OCI-LY1 (cell line): ENCODE measurements around the gene TTYH3.
"Not testable (repeated sequence)": the region's sequence is repeated elsewhere in the genome, so short reads cannot be mapped to it uniquely, and the experiment has no call there.

Source experiments
- H2AFZ ChIP-seq: fragments of 200-600 bp; sonication (generic), shearing (Covaris generic); 2 replicates; pipeline ENCODE4 v1.6.0; 2014; ENCODE audit warnings: antibody characterized with exemption, mild to moderate bottlenecking, low read length
- H3F3A ChIP-seq: fragments of 200-600 bp; sonication (generic), shearing (Covaris generic); 2 replicates; pipeline ENCODE4 v1.6.0; 2014; ENCODE audit warnings: mild to moderate bottlenecking, antibody characterized with exemption, low read length, moderate library complexity; ENCODE audit not compliant: insufficient read depth
- H3K27ac ChIP-seq: fragments of 200-600 bp; sonication (generic); 2 replicates; pipeline ENCODE4 v1.5.1; 2014; ENCODE audit warnings: low read length, mixed run types, mild to moderate bottlenecking, low read depth; ENCODE audit not compliant: poor library complexity, severe bottlenecking
- H3K27me3 ChIP-seq: fragments of 200-600 bp; sonication (generic); 2 replicates; pipeline ENCODE4 v1.6.0; 2014; ENCODE audit warnings: antibody characterized with exemption, mild to moderate bottlenecking, low read length, moderate library complexity; ENCODE audit not compliant: insufficient read depth
- H3K36me3 ChIP-seq: fragments of 200-600 bp; sonication (generic); 2 replicates; pipeline ENCODE4 v1.6.1; 2014; ENCODE audit warnings: mild to moderate bottlenecking, antibody characterized with exemption, low read length, moderate library complexity, mixed read lengths; ENCODE audit not compliant: insufficient read depth
- H3K4me1 ChIP-seq: fragments of 200-600 bp; sonication (generic); 2 replicates; pipeline ENCODE4 v1.5.1; 2014; ENCODE audit warnings: mild to moderate bottlenecking, low read length, moderate library complexity; ENCODE audit not compliant: insufficient read depth, severe bottlenecking
- H3K4me2 ChIP-seq: fragments of 200-600 bp; sonication (generic), shearing (Covaris generic); 2 replicates; pipeline ENCODE4 v1.6.1; 2014; ENCODE audit warnings: low read length
- H3K4me3 ChIP-seq: fragments of 200-600 bp; sonication (generic); 2 replicates; pipeline ENCODE4 v1.5.1; 2014; ENCODE audit warnings: low read length, low read depth, mild to moderate bottlenecking, mixed read lengths; ENCODE audit not compliant: poor library complexity, severe bottlenecking
- H3K79me2 ChIP-seq: fragments of 200-600 bp; shearing (Covaris generic); 2 replicates; pipeline ENCODE4 v1.6.1; 2016; ENCODE audit warnings: mixed run types, low read length, mixed read lengths; ENCODE audit not compliant: insufficient read depth
- H3K9ac ChIP-seq: fragments of 200-600 bp; sonication (generic), shearing (Covaris generic); 2 replicates; pipeline ENCODE4 v1.6.1; 2014; ENCODE audit warnings: mild to moderate bottlenecking, low read length, mixed read lengths
- H3K9me2 ChIP-seq: fragments of 200-600 bp; sonication (generic), shearing (Covaris generic); 2 replicates; pipeline ENCODE4 v1.6.1; 2014; ENCODE audit warnings: low read depth, mild to moderate bottlenecking, low read length, mixed read lengths
- H3K9me3 ChIP-seq: fragments of 200-600 bp; shearing (Covaris generic); 2 replicates; pipeline ENCODE4 v1.6.1; 2014; ENCODE audit warnings: low read length, mixed read lengths
- H4K20me1 ChIP-seq: fragments of 200-600 bp; sonication (generic), shearing (Covaris generic); 2 replicates; pipeline ENCODE4 v1.6.0; 2016; ENCODE audit warnings: mild to moderate bottlenecking, low read length; ENCODE audit not compliant: insufficient read depth
- CTCF ChIP-seq: fragments of 200-600 bp; sonication (generic), shearing (Covaris generic); IDR thresholded peaks from 2 replicates; pipeline ENCODE4 v1.5.1; 2017; ENCODE audit warnings: mild to moderate bottlenecking, antibody characterized with exemption, low read length, moderate library complexity, mixed read lengths
- EZH2 ChIP-seq: fragments of 200-600 bp; sonication (generic), shearing (Covaris generic); IDR thresholded peaks from 2 replicates; pipeline ENCODE4 v1.8.0; 2017; ENCODE audit warnings: borderline replicate concordance, mixed run types, mild to moderate bottlenecking, antibody characterized with exemption, low read length, moderate library complexity, mixed read lengths

The TTYH3 gene

DNA sequence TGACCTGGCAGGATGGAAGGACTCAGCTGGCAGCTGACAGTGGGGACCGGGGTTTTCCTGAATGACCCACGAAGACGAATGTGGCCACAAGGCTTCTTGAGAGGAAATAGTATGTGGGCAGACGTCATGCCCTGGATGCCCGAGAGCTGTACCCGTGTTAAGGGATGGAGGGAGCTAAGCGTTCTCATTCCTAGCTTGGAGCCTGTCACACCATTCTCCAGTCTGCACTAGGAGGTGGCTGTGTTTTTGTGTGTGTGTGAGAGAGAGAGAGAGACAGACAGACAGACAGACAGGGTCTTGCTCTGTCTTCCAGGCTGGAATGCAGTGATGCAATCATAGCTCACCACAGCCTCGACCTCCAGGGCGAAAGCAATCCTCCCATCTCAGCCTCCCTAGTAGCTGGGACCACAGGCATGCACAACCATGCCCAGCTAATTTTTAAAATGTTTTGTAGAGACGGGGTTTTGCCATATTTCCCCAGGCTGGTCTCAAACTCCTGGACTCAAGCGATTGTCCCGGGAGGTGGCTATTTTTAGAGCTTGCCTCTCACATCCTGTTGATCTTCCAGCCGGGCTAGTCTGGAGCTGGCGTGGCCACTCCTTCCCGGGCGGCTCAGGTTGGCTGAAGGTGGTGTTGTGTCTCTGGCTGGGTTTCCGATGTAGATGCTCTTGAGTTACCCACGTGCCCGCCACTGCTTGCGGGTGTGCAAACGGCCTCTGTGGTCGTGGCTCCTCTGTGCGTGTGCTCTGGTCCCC lies 58.3 kb downstream of the TTYH3 start:
- H3K79me2 ChIP-seq = no peaks in the 10 kb centered on the region
- H3K27me3 ChIP-seq = peaks cover 2% of the 10 kb centered on the region; the same call in 1 of the 2 replicates
- no peaks in the 10 kb centered on the region for H3K4me1 ChIP-seq
- no peaks in the 10 kb centered on the region for H3K9me2 ChIP-seq
- no peak overlapping the region for H2AFZ ChIP-seq
- H3K9me3 ChIP-seq = no peaks in the 10 kb centered on the region
- H3F3A ChIP-seq = no peaks in the 10 kb centered on the region
- H4K20me1 ChIP-seq = no peaks in the 10 kb centered on the region
- H3K27ac ChIP-seq = no peak overlapping the region
- no peak overlapping the region for H3K4me3 ChIP-seq
- no peaks in the 10 kb centered on the region for H3K36me3 ChIP-seq
- TF ChIP-seq CTCF = no peak
- no peak for TF ChIP-seq EZH2
- H3K4me2 ChIP-seq = no peak overlapping the region
- no peak overlapping the region for H3K9ac ChIP-seq

- Histone ChIP-seq H3K27ac (no peak overlapping the region), H4K20me1 (no peaks in the 10 kb centered on the region), H3K9ac (no peak overlapping the region), H3K9me2 (no peaks in the 10 kb centered on the region), H3K9me3 (no peaks in the 10 kb centered on the region), H3K4me1 (no peaks in the 10 kb centered on the region), H3K4me2 (no peak overlapping the region), H2AFZ (no peak overlapping the region), H3K36me3 (no peaks in the 10 kb centered on the region; the same call in 1 of the 2 replicates), H3F3A (no peaks in the 10 kb centered on the region), H3K27me3 (peaks cover 3% of the 10 kb centered on the region; the same call in 1 of the 2 replicates), H3K79me2 (no peaks in the 10 kb centered on the region), H3K4me3 (no peak overlapping the region)
- TF ChIP-seq CTCF = no peak
- no peak for TF ChIP-seq EZH2
These were observed 59.4 kb downstream of the TTYH3 start for GRCh38 chr7:2691011-2691707.

DNA sequence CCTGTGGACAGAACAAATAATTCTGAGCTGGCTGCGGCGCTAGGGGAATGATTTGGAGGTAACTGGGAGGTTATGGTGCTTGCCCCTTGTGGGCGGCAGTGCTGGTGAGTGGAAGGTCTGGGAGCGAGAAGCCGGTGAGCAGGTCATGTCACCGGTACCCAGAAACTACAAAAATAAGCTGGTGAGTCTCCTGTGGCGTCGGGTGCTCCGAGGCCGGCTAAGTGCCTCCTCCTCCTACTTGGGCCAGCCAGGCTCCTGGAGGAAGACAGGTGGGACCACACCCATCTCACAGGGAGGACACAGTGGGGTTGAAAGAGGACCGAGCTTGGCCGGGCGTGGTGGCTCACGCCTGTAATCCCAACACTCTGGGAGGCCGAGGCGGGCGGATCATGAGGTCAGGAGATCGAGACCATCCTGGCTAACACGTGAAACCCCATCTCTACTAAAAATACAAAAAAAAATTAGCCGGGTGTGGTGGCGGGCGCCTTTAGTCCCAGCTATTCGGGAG lies 60.2 kb downstream of the TTYH3 start:
- H3K4me3 ChIP-seq, H3K9me3 ChIP-seq, H3K4me2 ChIP-seq, H3K36me3 ChIP-seq, H3K27ac ChIP-seq, H3F3A ChIP-seq, H3K9me2 ChIP-seq, H3K27me3 ChIP-seq, H2AFZ ChIP-seq, H3K79me2 ChIP-seq, H3K9ac ChIP-seq, H4K20me1 ChIP-seq, H3K4me1 ChIP-seq: not testable (repeated sequence)
